Mesenchymal stem cell (in vitro differentiated cells and primary cell): ENCODE results near the gene RIPPLY3.

Experiments
- DNase-seq: peaks from one replicate; pipeline ENCODE4 v3.0.0-alpha.2; 2013
- H2AFZ ChIP-seq: one replicate; pipeline ENCODE4 v1.6.1; 2013; ENCODE audit warnings: low read depth, mild to moderate bottlenecking, control low read depth, inconsistent platforms, low read length, moderate library complexity
- H2AK5ac ChIP-seq: 2 replicates; pipeline ENCODE4 v1.6.1; 2013; ENCODE audit warnings: low read length, moderate library complexity, mild to moderate bottlenecking, inconsistent platforms; ENCODE audit not compliant: severe bottlenecking
- H2BK120ac ChIP-seq: one replicate; pipeline ENCODE4 v1.6.1; 2013; ENCODE audit warnings: low read depth, mild to moderate bottlenecking, inconsistent platforms, low read length, moderate library complexity
- H2BK12ac ChIP-seq, 2 experiments: one replicate each; pipeline ENCODE4 v1.6.1; 2013; ENCODE audit warnings: inconsistent platforms in 2 of 2, low read length in 2 of 2, mild to moderate bottlenecking in 2 of 2, moderate library complexity in 2 of 2, control low read depth in 1 of 2
- H2BK15ac ChIP-seq: one replicate; pipeline ENCODE4 v1.6.1; 2013; ENCODE audit warnings: mild to moderate bottlenecking, low read depth, inconsistent platforms; ENCODE audit not compliant: poor library complexity, severe bottlenecking
- H2BK5ac ChIP-seq: 2 replicates; pipeline ENCODE4 v1.6.1; 2013; ENCODE audit warnings: low read depth, mild to moderate bottlenecking, low read length, control low read depth, inconsistent platforms; ENCODE audit not compliant: poor library complexity, severe bottlenecking
- H3K14ac ChIP-seq, 2 experiments: one replicate each; pipeline ENCODE4 v1.6.1; 2013; ENCODE audit warnings: inconsistent platforms in 2 of 2, low read length in 2 of 2, control low read depth in 1 of 2, mild to moderate bottlenecking in 1 of 2, moderate library complexity in 1 of 2
- H3K18ac ChIP-seq, 2 experiments: one replicate each; pipeline ENCODE4 v1.6.1; 2013; ENCODE audit warnings: inconsistent platforms in 2 of 2, low read length in 2 of 2, control low read depth in 1 of 2, low read depth in 1 of 2, mild to moderate bottlenecking in 1 of 2
- H3K23ac ChIP-seq, 2 experiments: one replicate each; pipeline ENCODE4 v1.6.1; 2013; ENCODE audit warnings: inconsistent platforms in 2 of 2, low read length in 2 of 2, mild to moderate bottlenecking in 2 of 2, moderate library complexity in 2 of 2, control low read depth in 1 of 2
- H3K27ac ChIP-seq: 2 replicates; pipeline ENCODE4 v1.5.1; 2013; ENCODE audit warnings: mild to moderate bottlenecking, moderate library complexity, low read length, control low read depth, inconsistent platforms; ENCODE audit not compliant: poor library complexity, severe bottlenecking
- H3K27me3 ChIP-seq, 2 experiments: 2 replicates each; pipeline versions ENCODE4 v1.6.1 to v1.7.0; 2013; ENCODE audit warnings: low read length in 2 of 2, mild to moderate bottlenecking in 2 of 2, moderate library complexity in 2 of 2, control low read depth in 1 of 2, inconsistent platforms in 1 of 2; ENCODE audit not compliant: control insufficient read depth in 1 of 2, insufficient read depth in 1 of 2
- H3K36me3 ChIP-seq, 2 experiments: 2 replicates each; pipeline versions ENCODE4 v1.6.1 to v1.7.0; 2013; ENCODE audit warnings: low read length in 2 of 2, control low read depth in 1 of 2, inconsistent platforms in 1 of 2, low read depth in 1 of 2, mild to moderate bottlenecking in 1 of 2; ENCODE audit not compliant: insufficient read depth in 2 of 2, control insufficient read depth in 1 of 2
- H3K4ac ChIP-seq, 2 experiments: one replicate each; pipeline ENCODE4 v1.6.1; 2013; ENCODE audit warnings: inconsistent platforms in 2 of 2, low read length in 2 of 2, mild to moderate bottlenecking in 2 of 2, moderate library complexity in 2 of 2, control low read depth in 1 of 2, low read depth in 1 of 2
- H3K4me1 ChIP-seq: 2 replicates; pipeline ENCODE4 v1.6.1; 2013; ENCODE audit warnings: low read depth, low read length, control low read depth; ENCODE audit not compliant: control insufficient read depth, insufficient read depth
- H3K4me2 ChIP-seq: 2 replicates; pipeline ENCODE4 v1.6.1; 2013; ENCODE audit warnings: low read length, mild to moderate bottlenecking, inconsistent platforms; ENCODE audit not compliant: poor library complexity, severe bottlenecking
- H3K4me3 ChIP-seq, 2 experiments: 2 replicates each; pipeline versions ENCODE4 v1.5.1 to v1.7.0; 2013; ENCODE audit warnings: low read length in 2 of 2, mild to moderate bottlenecking in 2 of 2, control low read depth in 1 of 2, low read depth in 1 of 2; ENCODE audit not compliant: insufficient read depth in 1 of 2
- H3K79me1 ChIP-seq: replicated peaks from 2 replicates; pipeline ENCODE4 v1.6.1; 2013; ENCODE audit warnings: mild to moderate bottlenecking, control low read depth, low read length, inconsistent platforms; ENCODE audit not compliant: poor library complexity, severe bottlenecking
- H3K9ac ChIP-seq: 2 replicates; pipeline ENCODE4 v1.7.0; 2013; ENCODE audit warnings: mild to moderate bottlenecking, low read length, moderate library complexity
- H3K9me3 ChIP-seq: 2 replicates; pipeline ENCODE4 v1.7.0; 2013; ENCODE audit warnings: mild to moderate bottlenecking, low read length; ENCODE audit not compliant: control insufficient read depth
- H4K8ac ChIP-seq: one replicate; pipeline ENCODE4 v1.6.1; 2013; ENCODE audit warnings: inconsistent platforms, mild to moderate bottlenecking, low read length, moderate library complexity
- H4K91ac ChIP-seq: one replicate; pipeline ENCODE4 v1.6.1; 2013; ENCODE audit warnings: mild to moderate bottlenecking, low read length, inconsistent platforms
- WGBS: methylation state at CpG from one replicate; pipeline ENCODE4 v1.1.7; 2013; ENCODE audit warnings: mixed read lengths; 5-methylcytosine and 5-hydroxymethylcytosine counted together

Gene RIPPLY3

DNA sequence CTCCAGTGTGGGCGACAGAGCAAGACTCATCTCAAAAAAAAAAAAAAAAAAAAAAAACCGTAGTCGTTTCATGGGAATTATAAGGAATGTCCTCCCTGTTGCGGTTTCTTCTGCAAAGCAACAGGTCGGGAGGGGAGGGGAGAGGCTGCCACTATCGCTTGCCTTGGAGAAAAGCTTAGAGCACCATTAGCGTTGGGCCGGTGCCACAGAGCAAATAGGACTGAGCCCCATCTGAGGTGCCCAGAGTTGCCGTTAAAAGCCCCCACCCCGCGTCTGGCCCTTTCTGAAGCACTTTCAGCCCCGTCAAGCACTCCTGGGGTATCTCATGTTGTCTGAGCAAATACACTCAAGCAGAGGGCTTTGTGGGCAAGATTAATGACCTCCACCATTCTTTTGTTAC, 2.2 kb downstream of the RIPPLY3 start:
- no peak overlapping the region for H2BK15ac ChIP-seq
- no peak overlapping the region for H3K4me2 ChIP-seq
- H3K27me3 ChIP-seq: peaks cover 11 to 31% of the 10 kb centered on the region in 2 experiments
- H3K27ac ChIP-seq: no peak overlapping the region
- no peaks in the 10 kb centered on the region for H3K79me1 ChIP-seq
- 60% methylated on average over 12 of the region's 12 CpGs for WGBS
- H3K36me3 ChIP-seq: no peaks in the 10 kb centered on the region
- no peak overlapping the region for H2AK5ac ChIP-seq
- no peak overlapping the region for H3K23ac ChIP-seq
- H3K4me3 ChIP-seq: no peak overlapping the region
- H3K18ac ChIP-seq: no peak overlapping the region
- no peak overlapping the region for H3K4ac ChIP-seq
- no peaks in the 10 kb centered on the region for H3K9me3 ChIP-seq
- H2BK12ac ChIP-seq: no peak overlapping the region
- no peak overlapping the region for H4K91ac ChIP-seq
- no peak overlapping the region for H2BK120ac ChIP-seq
- H3K14ac ChIP-seq: no peak overlapping the region
- H3K4me1 ChIP-seq: peaks cover 21% of the 10 kb centered on the region
- no peak overlapping the region for H2BK5ac ChIP-seq
- H2AFZ ChIP-seq: no peak overlapping the region
- no peak overlapping the region for H3K9ac ChIP-seq
- H4K8ac ChIP-seq: no peak overlapping the region
- DNase-seq: no peak

DNA sequence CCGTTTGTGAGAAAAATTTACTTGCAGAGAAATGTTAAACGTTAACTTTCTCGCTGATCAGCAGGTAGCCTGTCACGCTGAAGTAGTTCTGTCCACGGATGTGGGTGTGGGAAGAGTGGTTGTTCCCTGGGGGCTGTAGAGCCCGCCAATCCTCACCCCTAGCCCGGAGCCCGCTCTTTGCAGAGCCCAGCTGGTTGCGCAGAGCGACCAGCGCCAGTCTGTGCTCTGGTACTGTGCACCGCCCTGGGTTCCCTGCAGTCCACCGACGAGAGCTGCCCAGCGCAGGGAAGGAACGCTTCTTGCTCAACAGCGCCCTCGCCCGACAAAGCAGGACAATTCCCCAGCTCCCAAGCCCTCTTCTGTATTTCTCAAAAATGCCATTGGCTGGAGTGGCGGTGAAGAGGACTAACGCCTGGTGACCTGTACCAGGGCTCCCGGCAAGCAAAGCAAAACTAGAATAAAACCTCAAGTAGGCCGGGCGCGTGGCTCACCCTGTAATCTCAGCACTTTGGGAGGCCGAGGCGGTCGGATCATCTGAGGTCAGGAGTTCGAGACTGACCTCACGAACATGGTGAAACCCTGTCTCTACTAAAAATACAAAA, 3.3 kb downstream of the RIPPLY3 start:
- H3K4me1 ChIP-seq: peaks cover 21% of the 10 kb centered on the region
- H2BK12ac ChIP-seq: no peak overlapping the region
- peak overlapping the region; percentile 37 for H3K9ac ChIP-seq
- peak overlapping the region; percentile 61 for H3K27ac ChIP-seq
- peak overlapping the region in 1 of 2 experiments; percentile 48 for H3K18ac ChIP-seq
- H3K27me3 ChIP-seq: peaks cover 11 to 34% of the 10 kb centered on the region in 2 experiments
- no peak overlapping the region for H3K14ac ChIP-seq
- DNase-seq: peak; percentile 89
- no peak overlapping the region for H3K4ac ChIP-seq
- H3K9me3 ChIP-seq: no peaks in the 10 kb centered on the region
- peak overlapping the region; percentile 79 for H3K4me2 ChIP-seq
- H2AFZ ChIP-seq: no peak overlapping the region
- H4K8ac ChIP-seq: no peak overlapping the region
- H3K23ac ChIP-seq: no peak overlapping the region
- peak overlapping the region; percentile 48 to 77 for H3K4me3 ChIP-seq
- 14% methylated on average over 30 of the region's 30 CpGs for WGBS
- H3K79me1 ChIP-seq: no peaks in the 10 kb centered on the region
- H2AK5ac ChIP-seq: no peak overlapping the region
- no peak overlapping the region for H2BK120ac ChIP-seq
- H3K36me3 ChIP-seq: no peaks in the 10 kb centered on the region
- H2BK5ac ChIP-seq: no peak overlapping the region
- H2BK15ac ChIP-seq: no peak overlapping the region
- H4K91ac ChIP-seq: no peak overlapping the region

DNA sequence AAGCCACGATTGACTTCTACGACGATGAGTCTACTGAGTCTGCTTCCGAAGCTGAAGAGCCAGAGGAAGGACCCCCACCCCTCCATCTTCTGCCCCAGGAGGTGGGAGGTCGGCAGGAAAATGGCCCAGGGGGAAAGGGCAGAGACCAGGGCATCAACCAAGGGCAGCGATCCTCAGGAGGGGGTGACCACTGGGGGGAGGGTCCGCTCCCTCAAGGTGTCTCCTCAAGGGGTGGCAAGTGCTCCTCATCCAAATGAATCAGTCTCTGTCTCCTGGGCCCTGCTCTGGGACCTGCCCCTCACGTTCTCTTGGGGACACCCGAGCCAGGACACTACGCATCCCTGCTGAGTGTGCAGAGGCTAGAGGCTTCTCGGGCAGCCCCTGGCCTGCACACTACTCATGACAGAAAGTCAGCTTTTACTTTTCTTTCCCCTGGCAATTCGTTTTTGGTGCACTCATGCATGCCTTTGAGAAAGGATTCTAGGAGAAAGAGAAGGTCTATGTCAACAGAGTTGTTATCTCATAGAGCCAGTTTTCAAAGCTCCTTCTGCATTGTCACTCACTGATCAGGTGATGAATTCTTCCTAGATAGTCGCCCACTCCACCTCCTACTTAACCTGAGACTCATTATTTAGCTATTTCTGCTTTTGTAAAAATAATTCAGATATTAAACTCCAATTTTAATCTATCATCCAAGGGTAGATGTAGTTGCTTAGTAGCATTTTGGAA, 11.6 kb downstream of the RIPPLY3 start:
- H2AFZ ChIP-seq: no peak overlapping the region
- no peak for DNase-seq
- H3K27ac ChIP-seq: no peak overlapping the region
- no peak overlapping the region for H2BK15ac ChIP-seq
- no peaks in the 10 kb centered on the region for H3K4me1 ChIP-seq
- no peak overlapping the region for H3K14ac ChIP-seq
- no peak overlapping the region for H2BK120ac ChIP-seq
- no peak overlapping the region for H3K18ac ChIP-seq
- H3K36me3 ChIP-seq: no peaks in the 10 kb centered on the region
- 81% methylated on average over 12 of the region's 13 CpGs for WGBS
- H3K4ac ChIP-seq: no peak overlapping the region
- H3K9ac ChIP-seq: no peak overlapping the region
- peaks cover 3 to 26% of the 10 kb centered on the region in 2 experiments for H3K27me3 ChIP-seq
- H2BK5ac ChIP-seq: no peak overlapping the region
- H2AK5ac ChIP-seq: no peak overlapping the region
- no peak overlapping the region for H3K4me2 ChIP-seq
- no peak overlapping the region for H2BK12ac ChIP-seq
- H3K4me3 ChIP-seq: no peak overlapping the region
- H3K9me3 ChIP-seq: no peaks in the 10 kb centered on the region
- no peaks in the 10 kb centered on the region for H3K79me1 ChIP-seq
- H3K23ac ChIP-seq: no peak overlapping the region
- H4K8ac ChIP-seq: no peak overlapping the region
- H4K91ac ChIP-seq: no peak overlapping the region

DNA sequence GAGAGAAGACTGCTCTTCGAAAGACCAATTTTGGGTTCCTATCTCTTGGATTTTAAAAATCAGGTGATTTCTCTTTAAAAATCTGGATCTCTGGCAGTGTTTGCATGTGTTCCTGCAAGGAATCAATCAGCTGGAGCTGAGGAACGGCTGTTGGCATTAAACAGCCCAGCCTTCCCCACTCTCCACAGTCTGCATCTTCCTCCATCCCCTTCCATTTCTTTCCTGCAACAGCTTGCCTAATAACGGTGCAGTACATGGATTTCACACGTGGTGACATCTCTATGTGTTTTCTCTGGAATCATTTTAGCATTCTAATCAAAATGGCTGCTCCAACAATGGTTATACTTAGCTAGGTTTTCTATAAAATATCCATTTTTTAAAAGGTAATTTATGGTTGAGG, 20.0 kb downstream of the RIPPLY3 start:
- Histone ChIP-seq H3K4me2 (no peak overlapping the region), H3K4me1 (no peaks in the 10 kb centered on the region), H4K8ac (no peak overlapping the region), H3K23ac (no peak overlapping the region), H4K91ac (no peak overlapping the region), H3K14ac (no peak overlapping the region), H3K79me1 (no peaks in the 10 kb centered on the region), H2AFZ (no peak overlapping the region), H2BK120ac (no peak overlapping the region), H3K4me3 (no peak overlapping the region), H3K18ac (no peak overlapping the region), H3K4ac (no peak overlapping the region), H3K9me3 (no peaks in the 10 kb centered on the region), H2AK5ac (no peak overlapping the region), H2BK15ac (no peak overlapping the region), H3K36me3 (no peaks in the 10 kb centered on the region), H3K27ac (no peak overlapping the region), H2BK5ac (no peak overlapping the region), H3K9ac (no peak overlapping the region), H2BK12ac (no peak overlapping the region), H3K27me3 (peaks cover 0 to 16% of the 10 kb centered on the region in 2 experiments)
- no peak for DNase-seq
- 58% methylated on average over 2 of the region's 4 CpGs for WGBS
